Neural progenitor cell (in vitro differentiated cells): ENCODE results near the gene TAS2R4.

Experiments
- EZH2 ChIP-seq: fragments of 200-600 bp; sonication (generic); IDR thresholded peaks from 2 replicates; pipeline ENCODE4 v1.6.1; 2017; ENCODE audit warnings: antibody characterized with exemption, mild to moderate bottlenecking, moderate library complexity
- TF ChIP-seq, protein P1 (sequence below): fragments of 200-600 bp; sonication (generic); IDR thresholded peaks from 2 replicates; pipeline ENCODE4 v1.5.1; 2017; ENCODE audit warnings: antibody characterized with exemption, mild to moderate bottlenecking

DNA sequence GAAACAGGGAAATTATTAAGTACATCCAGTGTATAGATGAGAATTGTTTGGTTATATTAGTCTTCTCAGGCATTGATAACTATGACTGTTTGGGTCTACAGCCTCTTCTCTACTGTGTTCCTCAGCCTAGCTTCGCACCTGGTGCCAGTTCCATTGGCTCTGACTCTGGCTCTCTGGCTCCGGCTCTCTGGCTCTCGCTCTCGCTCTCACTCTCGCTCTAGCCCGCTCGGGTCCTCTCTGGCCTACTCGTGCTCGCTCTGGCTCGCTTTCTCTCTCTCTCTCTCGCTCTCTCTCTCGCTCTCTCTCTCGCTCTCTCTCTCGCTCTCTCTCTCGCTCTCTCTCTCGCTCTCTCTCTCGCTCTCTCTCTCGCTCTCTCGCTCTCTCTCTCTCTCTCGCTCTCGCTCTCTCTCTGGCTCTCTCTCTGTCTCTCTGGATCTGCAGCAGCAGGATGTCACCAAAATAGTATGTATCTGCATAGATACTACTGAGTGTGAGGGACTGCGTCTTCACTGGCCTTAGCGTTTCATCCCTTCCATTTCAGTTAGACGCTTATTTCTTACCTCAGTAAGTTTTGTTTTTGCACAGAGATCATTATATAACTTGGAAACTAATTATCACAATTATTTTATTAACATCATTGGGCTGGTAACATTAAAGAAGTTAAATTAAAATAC is 44.9 kb upstream of the TAS2R4 start:
- TF ChIP-seq, protein P1, sequence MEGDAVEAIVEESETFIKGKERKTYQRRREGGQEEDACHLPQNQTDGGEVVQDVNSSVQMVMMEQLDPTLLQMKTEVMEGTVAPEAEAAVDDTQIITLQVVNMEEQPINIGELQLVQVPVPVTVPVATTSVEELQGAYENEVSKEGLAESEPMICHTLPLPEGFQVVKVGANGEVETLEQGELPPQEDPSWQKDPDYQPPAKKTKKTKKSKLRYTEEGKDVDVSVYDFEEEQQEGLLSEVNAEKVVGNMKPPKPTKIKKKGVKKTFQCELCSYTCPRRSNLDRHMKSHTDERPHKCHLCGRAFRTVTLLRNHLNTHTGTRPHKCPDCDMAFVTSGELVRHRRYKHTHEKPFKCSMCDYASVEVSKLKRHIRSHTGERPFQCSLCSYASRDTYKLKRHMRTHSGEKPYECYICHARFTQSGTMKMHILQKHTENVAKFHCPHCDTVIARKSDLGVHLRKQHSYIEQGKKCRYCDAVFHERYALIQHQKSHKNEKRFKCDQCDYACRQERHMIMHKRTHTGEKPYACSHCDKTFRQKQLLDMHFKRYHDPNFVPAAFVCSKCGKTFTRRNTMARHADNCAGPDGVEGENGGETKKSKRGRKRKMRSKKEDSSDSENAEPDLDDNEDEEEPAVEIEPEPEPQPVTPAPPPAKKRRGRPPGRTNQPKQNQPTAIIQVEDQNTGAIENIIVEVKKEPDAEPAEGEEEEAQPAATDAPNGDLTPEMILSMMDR, result no peak
- TF ChIP-seq EZH2, result no peak
